GM18505 (cell line): Measurements from ENCODE around the gene LPAR6.
"Not testable (repeated sequence)": the region's sequence is repeated elsewhere in the genome, so short reads cannot be mapped to it uniquely, and the experiment has no call there.

Experiments used
- ATAC-seq: cut with Tn5 transposase; IDR thresholded peaks from one replicate; pipeline ENCODE4 v1.9.1; 2021; ENCODE audit not compliant: unreplicated experiment
- POLR2A ChIP-seq: IDR thresholded peaks from 4 replicates; pipeline ENCODE4 v1.6.1; 2011; ENCODE audit warnings: borderline replicate concordance; ENCODE audit not compliant: insufficient read depth, insufficient read length; ENCODE audit errors: extremely low read depth

LPAR6 gene

DNA sequence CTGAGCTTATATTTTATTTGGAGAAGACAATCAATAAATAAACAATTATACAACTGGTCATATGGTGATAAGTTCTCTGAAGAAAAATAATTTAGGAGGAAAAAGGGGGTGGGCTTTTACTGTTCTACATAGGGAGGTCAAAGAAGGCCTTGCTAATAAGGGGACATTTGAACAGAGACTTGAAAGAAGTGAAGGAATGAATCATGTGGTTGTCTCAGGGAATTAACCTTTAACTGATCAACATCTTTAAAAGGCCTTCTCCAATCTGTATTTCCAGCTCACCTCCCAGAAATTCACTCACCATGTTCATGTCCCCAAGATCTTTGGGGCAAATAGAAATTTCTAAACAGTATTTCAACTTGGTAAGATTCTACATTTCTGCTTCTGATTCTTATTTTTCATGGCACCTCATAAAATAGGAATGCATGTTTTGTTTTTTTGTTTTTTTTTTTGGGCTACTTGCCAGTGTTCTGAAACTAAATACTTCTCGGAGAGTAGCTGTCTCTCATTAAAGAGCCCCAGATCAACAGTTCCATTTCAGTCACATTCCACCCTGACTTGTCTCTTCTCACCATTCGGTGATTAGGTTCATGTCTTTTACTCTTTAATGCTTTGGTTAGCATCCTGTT is 19.2 kb upstream of the LPAR6 start:
- no peak for ATAC-seq
- no peak for TF ChIP-seq POLR2A

GRCh38 chr13:48431431-48431830 is 18.5 kb upstream of the LPAR6 start:
- ATAC-seq: no peak
- TF ChIP-seq POLR2A: no peak

GRCh38 chr13:48429886-48430285 is 17.0 kb upstream of the LPAR6 start:
- TF ChIP-seq POLR2A: no peak
- ATAC-seq: no peak

DNA sequence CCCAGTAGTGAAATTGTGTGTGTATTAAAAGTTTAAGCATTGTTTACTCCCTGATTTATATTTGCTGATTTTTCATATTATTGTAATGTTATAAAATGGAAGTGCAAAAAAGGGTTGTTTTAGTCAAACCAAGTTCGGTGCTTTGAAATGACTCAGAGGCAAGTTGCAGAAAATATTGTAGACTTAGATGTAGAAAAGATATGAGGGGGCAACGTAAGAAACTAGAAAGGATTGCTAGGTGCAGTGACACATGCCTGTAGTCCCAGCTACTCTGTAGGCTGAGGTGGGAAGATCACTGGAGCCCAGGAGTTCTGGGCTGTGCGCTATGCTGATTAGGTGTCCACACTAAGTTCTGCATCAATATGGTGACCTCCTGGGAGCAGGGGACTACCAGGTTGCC is 16.1 kb upstream of the LPAR6 start:
- TF ChIP-seq POLR2A: no peak
- no peak for ATAC-seq

DNA sequence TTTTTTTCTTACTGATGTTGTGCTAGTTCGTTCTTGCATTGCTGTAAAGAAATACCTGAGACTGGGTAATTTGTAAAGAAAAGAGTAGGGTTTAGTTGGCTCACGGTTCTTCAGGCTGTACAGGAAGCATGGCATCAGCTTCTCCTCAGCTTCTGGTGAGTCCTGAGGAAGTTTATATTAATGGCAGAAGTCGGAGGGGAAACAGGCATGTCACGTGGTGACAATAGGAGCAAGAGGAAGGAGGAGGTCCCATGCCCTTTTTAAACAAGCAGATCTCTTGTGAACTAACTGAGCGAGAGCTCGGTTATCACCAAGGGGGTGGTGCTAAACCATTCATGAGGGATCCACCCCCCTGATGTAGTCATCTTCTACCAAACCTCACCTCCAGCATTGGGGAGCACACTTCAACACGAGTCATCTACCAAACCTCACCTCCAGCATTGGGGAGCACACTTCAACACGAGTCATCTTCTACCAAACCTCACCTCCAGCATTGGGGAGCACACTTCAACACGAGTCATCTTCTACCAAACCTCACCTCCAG is 13.9 kb upstream of the LPAR6 start:
- ATAC-seq: not testable (repeated sequence)

DNA sequence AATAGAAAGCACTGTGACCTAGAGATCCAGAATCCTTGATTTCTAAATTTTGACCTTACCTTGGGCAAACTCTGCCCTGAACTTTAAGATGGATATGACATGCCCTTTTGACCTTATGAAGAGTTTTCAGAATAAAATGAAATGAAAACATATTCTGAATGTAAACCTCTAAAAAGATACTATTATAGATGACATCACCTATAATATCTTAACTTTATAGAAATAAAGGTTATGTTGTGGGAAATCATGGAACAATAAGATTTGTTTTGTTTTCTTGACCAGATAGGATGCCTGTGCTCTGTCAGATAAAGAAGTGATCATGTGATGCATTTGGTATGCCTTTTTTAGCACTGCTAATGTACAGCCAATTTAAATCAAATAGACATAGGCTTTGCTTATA is 13.1 kb upstream of the LPAR6 start:
- no peak for TF ChIP-seq POLR2A
- no peak for ATAC-seq

GRCh38 chr13:48424212-48424611 is 11.3 kb upstream of the LPAR6 start:
- TF ChIP-seq POLR2A: no peak
- no peak for ATAC-seq

- ATAC-seq: not testable (repeated sequence)
Measured at GRCh38 chr13:48422003-48422402, 9.1 kb upstream of the LPAR6 start.

- TF ChIP-seq POLR2A: no peak
- ATAC-seq: no peak
Measured at GRCh38 chr13:48415516-48415915, 2.6 kb upstream of the LPAR6 start.

- ATAC-seq: no peak
- no peak for TF ChIP-seq POLR2A
Measured at GRCh38 chr13:48414501-48414900, 1.6 kb upstream of the LPAR6 start.

DNA sequence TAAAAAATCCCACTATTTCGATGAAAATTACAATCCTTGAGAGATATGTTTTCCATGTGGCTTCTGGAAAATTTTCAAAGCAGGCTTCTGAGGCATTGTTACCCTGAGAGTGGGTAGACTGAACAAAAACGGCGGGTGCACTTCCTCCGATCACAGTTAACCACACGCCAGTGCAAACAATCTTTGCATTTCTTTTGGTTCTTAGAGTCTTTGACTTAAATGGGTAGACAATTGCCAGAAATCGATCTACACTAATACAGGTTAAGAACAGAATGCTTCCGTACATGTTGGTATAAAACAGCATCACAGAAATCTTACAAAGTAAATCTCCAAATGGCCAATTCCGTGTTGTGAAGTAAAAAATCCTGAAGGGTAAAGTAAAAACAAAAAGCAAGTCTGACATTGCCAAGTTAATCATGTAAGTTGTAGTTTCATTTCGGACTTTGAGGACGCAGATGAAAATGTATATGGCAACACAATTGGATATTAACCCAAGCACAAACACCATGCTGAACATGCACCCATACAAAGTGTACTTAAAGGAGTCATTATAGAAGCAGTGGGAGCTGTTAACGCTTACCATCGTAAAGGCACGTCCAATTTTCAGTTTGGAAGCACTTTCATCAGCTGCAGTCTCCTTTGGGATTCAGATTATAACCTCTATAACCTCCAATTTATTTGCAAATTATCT is 927 bp downstream of the LPAR6 start:
- no peak for TF ChIP-seq POLR2A
- no peak for ATAC-seq

GRCh38 chr13:48411147-48411794 is 1.6 kb downstream of the LPAR6 start:
- no peak for TF ChIP-seq POLR2A
- ATAC-seq: no peak

GRCh38 chr13:48410199-48410598 is 2.7 kb downstream of the LPAR6 start:
- no peak for TF ChIP-seq POLR2A
- ATAC-seq: no peak

GRCh38 chr13:48405875-48406274 is 7.0 kb downstream of the LPAR6 start:
- TF ChIP-seq POLR2A: no peak
- no peak for ATAC-seq
